CD4-positive, alpha-beta T cell treated with Interferon alpha-2 for 1 hour (primary cell): ENCODE data around the gene FXYD5.
A peak's percentile ranks its signal among the peaks of the same experiment; 100 is the strongest.

ENCODE experiments used
- DNase-seq, 2 donors: peaks; one replicate each; pipeline ENCODE4 v3.0.0-alpha.2; 2020 to 2022

Gene FXYD5, protein sequence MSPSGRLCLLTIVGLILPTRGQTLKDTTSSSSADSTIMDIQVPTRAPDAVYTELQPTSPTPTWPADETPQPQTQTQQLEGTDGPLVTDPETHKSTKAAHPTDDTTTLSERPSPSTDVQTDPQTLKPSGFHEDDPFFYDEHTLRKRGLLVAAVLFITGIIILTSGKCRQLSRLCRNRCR

DNA sequence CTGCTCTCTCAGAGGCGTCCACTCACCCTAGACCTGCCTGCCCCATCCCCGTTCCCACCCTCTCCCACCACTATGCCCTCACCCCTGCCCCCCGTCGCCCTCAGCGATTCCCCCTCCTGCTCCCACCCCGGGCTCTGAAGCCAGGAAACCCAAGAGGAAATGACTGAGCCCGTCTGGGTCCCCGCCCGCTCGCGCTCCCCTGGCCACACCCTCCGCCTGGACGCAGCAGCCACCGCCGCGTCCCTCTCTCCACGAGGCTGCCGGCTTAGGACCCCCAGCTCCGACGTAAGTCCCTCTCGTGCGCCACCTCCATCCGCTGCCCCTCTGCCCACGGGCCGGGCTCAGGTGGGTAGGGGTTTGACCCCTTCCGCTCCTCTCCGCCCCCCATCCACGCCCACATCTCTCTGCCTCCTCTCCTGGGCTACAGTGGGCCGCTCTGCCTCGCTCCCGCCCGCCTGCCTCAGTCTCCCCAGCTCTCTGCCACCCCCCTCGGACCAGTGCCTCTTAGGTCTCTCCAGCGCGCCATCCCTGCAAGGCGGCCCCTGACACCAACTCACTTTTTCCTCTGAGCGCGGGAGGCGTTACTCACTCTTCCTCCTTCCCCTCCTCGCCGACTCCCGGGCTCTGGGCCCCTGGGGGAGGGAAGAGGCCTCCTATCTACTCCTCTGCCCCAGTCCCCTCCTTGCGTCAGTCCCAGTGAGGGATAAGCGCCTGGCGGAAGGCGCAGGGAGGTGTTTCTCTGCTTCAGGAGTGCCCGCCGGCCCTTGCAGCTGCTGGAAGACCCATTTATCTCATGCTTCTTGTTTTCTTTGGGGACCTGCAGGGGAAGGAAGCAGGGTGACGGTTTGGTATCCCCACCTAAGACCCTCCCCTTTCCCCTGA lies at the start of gene FXYD5:
Gene FXYD5, plus strand, starts transcription at position 211 of the 882 bp plus-strand sequence. CDS start 816 bp downstream, outside the sequence.
- peak; percentile 52 to 67 for DNase-seq

DNA sequence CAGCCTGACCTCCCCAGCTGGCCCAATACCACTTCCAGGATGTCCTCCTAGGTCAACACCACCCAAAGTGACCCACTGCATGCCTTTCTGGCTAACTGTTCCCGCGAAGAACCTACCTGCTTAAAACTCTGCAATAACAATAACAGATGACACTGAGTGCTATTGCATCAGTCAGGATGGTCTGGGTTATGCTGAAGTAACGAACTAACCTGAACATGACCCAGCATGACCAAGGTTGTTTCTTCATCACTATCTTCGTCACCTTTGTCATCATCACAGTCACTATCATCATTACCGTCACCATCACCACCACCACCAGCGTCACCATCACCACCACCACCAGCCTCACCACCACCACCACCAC lies 49.5 kb upstream of the FXYD5 start:
- DNase-seq, result no peak

DNA sequence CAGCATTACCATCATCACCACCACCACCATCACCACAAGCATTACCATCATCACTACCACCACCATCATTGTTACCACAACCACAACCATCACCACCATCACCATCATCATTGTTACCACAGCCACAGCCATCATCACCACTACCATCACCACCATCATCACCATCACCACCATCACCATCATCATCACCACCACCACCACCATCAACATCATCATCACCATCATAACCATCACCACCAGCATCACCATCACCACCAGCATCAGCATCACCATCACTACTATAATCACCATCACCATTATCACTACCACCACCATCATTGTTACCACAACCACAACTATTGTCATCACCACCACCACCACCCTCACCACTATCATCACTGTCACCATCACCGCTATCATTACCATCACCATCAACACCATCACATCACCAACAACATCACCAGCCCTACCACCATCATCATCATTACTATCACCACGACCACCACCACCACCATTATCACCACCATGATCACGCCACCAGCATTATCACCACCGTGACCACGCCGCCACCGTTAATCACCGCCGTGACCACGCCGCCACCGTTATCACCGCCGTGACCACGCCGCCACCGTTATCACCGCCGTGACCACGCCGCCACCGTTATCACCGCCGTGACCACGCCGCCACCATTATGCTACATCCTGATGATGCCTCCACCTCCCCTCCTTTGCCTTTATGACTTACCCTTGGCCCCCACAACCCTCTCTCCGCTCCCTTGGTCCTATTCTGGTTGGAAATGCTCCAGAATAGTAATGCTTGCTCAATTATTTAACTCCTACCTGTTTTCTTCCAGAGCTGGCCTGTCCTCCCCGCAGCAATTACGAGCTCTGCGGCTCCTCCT lies 48.9 kb upstream of the FXYD5 start:
- DNase-seq, result no peak

DNA sequence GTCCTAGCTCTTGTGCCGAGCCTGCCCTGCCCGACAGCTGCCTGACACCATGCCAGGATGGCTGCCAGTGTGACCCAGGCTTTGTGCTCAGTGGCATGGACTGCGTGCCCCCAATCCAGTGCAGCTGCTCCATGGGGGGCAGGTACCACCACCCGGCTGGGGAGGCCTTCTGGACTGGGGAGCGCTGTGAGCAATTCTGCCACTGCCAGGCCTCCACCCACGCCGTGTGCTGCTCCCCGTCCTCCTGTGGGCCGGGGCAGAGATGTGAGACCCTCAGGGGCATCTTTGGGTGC lies 48.3 kb upstream of the FXYD5 start:
- DNase-seq, result no peak

DNA sequence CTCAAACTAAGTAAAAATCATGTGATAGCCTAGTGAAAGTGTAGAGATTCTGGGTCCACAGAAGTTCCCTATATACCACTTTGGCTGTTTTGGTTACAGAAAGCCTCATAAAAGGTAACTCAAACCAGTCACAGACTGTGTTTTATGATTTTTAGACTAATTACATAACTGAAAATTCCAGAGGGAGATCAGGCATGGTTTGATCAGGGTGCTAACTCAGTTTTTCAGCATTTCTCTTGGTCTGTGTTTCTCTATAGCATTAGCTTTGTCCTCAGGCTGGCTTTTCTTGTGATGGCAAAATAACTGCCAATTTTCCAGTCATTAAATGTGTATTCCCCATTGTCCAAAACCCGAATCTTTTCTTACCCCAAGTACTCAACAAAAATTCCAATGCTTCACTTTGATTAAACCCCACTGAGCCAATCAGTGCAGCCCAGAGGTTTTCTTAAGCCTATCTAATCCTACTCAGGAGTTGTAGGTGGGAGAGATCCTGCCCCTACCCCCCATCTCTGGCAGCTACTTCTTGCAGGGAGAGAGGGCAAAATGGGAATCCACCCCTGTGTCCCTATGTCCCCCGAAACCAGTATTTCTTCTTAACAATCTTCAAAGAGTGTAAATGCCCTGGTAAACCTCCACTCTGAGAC lies 47.5 kb upstream of the FXYD5 start:
- DNase-seq, result no peak

DNA sequence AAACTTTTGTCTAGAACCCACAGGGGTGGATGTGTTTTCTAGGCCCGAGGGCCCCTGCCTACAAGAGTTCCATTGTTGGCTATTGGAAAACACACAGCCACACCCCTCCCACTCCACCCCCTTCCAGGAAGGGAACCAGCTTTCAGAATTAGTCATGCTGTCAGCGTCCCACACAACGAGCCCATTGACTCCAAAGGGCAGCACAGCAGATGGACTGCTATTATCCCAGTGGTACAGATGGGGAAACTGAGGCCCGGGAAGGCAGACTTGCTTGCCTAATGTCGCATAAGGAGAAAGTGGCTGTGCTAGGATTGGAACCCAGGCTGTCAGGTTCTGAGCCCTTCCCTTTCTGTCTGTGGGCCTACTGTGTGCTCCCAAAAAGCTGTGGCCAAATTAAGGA lies 47.0 kb upstream of the FXYD5 start:
- DNase-seq, result no peak

DNA sequence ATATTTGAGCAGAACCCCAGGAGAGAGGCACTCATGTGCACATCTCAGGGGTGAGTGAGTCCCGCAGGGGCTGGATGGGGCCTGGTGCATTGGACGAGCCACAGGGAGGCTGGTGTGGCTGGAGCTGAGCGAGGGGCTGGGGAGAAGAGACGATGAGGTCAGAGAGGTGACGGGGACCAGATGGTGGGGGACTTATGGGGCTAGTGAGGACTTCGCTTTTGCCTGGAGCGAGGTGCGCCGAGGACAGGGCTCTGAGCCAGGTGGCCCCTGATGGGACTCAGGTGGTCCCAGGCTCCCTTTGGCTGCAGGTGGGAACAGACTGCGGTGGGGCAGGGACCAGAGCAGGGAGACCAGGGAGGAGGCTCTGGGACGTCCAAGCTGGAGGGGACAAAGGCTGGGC lies 45.8 kb upstream of the FXYD5 start:
- DNase-seq, result no peak

DNA sequence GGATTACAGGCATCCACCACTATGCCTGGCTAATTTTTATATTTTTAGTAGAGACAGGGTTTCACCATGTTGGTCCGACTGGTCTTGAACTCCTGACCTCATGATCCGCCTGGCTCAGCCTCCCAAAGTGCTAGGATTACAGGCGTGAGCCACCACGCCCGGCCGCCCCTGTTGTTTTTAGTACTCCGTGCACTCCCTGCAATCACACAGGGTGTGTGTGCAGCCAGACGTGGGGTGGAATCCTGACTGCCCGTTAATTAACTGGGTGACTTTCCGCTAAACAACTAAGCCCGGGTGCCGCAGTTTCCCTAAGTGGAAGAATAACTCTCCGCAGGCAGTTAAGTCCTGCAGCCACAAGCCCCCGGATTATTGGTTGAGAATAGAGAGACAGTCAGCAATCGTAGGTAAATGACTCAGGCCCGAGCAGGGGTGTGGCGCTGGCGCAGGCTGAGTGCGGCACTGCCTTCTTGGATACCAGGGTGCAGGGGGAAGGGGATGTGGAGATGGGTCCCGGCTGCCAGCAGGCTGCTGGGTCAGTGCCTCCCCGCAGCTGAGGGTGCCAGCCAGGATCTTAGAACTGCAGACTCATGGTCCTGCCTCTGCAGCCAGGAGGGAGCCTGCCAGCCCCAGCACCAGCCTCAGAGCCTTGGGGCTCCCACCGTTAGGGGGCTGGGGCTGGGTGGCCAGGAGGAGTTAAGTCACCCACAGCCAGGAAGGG lies 45.0 kb upstream of the FXYD5 start:
- no peak for DNase-seq

DNA sequence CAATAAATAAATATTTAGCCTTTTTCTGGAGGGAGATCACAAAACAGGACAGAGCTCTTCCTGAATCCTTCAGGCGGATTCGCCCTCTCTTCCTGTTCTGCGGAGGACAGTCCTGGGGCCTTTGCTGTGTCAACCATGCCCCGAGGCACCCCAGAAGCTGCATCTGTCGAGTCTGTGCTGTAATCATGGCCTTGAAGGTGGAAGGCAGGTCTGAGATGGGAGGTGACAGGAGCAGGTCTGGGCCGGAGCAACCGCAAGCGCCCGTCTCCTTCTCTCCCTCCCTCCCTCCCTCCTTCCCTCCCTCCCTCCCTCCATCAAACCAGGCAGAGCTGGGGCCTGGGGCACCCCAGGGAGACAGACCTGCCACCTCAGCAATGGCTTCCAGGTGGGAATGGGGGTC lies 43.6 kb upstream of the FXYD5 start:
- DNase-seq, result no peak

DNA sequence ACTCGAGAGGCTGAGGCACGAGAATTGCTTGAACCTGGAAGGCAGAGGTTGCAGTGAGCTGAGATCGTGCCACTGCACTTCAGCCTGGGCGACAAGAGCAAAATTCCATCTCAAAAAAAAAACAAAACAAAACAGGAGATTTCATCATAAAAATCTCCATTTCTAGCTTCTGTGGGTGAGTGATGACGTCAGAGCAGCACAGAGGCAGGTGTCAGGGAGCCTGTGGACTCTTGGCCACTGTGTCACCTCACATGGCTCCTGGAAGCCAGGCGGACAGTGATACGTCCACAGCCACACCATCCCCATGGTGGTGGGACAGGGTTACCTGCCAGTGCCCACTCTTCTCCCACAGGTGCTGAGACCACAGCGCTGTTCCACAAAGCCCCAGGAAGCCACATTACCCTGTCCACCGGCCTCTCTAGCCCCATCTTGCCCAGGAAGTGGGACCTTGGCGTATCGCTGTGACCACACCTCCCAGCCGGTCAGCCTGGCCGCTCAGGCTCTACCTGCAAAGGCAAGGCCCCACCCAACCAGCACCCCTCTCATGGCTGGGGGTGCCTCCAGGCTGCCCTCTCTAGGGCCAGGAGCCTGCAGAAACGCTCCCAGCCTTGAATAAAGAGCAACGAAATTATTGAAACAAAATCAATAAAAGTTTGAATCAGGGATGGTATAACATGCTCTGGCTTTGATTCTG lies 41.4 kb upstream of the FXYD5 start:
- no peak for DNase-seq

DNA sequence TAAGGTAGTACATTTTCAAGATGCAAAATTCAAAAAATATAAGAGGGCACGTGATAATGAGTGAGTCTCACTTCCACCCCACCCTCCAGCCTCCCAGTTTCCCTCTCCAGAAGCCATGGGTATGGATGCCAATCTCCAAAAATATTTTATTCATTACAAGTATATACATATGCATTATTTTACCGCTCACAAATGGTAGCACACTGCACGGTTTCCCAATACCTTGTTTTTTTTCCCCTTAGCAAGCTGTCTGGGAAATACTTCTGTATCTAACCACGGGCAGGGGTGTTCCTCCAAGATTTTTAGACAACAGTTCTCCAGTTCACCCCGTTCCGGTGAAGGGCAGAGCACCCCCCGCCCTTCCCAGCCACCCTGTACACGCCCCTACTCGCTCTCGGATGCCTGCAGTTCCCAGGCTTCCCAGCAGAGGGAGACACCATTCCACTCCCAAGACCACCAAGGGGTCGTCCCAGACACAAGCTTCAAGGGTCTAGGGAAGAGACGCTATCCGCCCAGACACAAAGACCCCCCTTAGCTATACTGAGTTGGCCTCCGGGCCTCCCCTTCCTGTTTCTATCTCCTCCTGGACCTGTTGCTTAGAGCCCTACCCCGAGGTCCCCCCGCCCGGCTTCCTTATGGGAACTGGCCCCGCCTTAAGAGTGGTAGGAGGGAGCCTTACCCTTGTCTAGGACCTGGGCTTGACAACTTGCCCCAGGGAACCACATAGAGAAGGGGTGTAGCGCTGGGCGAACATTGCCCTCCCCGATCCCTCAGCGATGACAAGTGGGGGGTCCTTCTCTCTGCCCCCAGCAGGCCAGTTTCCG lies 40.0 kb upstream of the FXYD5 start:
- peak; percentile 58 to 73 for DNase-seq

DNA sequence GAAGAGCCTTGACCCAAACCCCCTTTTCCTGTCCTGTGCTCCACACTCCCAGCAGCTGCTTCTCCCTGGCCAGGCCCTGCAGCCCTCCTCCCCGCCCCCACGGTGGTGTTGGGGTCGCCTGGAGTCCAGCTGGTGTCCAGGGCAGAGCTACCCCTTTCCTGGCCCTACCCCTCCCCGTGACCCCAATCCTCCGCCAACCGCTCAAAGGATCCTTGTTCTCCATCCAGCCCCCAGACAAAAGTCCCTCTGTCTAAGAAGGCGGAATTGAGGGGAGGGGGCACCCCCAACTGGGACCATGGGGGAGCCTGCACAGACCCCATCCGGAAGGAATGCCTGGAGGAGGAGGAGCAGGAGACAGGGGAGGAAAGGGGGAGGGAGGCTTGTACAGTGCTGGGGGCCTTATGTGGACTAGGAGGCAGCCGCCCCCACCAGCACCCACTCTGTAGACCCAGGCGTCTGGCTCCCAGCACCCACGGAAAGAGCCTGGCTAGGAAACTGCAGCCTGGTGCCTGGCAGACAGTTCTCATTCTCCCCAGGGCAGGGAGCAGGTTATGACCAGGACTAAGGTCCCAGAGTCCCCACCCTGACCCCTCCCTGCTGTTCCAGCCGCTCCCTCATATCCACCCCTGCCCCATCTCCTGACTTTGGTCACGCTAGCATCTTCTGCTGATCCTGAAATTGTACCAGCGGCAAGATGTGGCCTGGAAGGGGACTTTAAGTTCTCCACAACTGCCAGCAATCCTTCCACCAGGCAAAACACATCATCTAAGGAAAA lies 39.2 kb upstream of the FXYD5 start, which contains the start of gene FXYD3:
Gene FXYD3, plus strand, starts transcription at position 647 of the 775 bp plus-strand sequence. CDS start 3,554 bp downstream, outside the sequence.
- no peak for DNase-seq

DNA sequence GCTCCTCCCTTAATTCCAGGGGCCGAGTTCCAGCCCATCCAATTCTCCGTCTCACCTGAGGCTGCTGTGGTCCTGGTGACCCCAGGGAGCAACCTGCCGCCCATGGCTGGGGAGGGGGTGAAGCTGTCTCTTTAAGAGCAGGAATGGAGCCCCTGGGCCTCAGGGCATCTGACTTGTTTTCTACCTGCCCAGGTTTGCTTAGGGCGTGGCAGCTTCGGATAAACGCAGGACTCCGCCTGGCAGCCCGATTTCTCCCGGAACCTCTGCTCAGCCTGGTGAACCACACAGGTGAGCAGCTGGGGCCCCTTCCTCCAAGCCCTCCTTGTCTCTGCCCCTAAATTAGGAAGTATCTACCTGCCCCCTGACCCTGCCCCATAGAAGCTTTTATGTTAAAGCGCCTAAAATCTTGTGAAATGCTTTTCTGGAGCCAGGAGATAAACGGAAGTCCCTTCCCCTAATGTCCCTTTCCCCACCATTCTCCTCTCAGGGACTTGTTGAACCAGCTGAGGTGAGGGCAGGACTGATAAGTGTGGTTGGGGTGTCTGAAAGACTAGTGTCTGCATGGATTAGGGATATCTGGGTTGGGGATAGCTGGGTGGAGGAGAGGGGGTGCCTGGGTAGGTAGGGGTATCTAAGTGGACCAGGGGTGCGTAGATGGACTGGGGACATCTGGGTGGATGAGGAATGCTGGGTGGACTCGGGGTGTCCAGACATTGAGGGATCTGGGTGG lies 38.3 kb upstream of the FXYD5 start:
- DNase-seq, result no peak

DNA sequence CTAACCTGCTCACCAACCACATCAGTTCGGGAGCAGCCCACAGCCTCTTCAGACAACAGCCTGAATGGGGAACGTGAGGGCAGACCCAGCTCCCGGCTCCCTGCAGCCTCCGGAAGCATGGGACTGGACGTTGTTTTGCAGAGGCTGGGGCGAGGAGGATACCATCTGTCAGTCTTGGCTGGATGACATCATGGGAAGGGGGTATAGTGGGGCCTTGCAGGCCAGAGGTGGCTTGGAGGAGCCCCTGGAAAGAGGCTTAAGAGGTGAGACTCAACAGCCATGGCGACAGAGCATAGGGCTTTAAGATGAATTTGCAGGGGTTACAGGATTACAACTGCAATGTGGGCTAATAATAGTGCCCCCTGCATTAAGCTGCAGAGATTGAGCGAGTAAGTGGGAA lies 37.4 kb upstream of the FXYD5 start:
- DNase-seq, result no peak

DNA sequence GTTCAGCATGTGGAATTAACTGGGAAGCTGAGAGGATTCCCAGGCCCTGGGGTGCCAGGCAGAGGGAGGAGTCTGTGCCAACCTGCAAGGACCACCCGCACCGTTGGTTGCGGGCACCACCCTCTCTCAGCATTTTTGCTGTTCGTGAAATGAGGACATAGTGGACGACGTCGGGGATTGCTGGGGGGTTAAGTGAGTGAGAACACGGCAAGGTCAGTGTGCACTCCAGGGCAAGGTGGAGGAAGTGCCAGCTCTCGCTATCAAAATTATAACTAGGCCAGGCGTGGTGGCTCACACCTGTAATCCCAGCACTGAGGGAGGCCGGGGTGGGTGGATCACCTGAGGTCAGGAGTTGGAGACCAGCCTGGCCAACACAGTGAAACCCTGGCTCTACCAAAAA lies 36.7 kb upstream of the FXYD5 start:
- DNase-seq, result no peak

DNA sequence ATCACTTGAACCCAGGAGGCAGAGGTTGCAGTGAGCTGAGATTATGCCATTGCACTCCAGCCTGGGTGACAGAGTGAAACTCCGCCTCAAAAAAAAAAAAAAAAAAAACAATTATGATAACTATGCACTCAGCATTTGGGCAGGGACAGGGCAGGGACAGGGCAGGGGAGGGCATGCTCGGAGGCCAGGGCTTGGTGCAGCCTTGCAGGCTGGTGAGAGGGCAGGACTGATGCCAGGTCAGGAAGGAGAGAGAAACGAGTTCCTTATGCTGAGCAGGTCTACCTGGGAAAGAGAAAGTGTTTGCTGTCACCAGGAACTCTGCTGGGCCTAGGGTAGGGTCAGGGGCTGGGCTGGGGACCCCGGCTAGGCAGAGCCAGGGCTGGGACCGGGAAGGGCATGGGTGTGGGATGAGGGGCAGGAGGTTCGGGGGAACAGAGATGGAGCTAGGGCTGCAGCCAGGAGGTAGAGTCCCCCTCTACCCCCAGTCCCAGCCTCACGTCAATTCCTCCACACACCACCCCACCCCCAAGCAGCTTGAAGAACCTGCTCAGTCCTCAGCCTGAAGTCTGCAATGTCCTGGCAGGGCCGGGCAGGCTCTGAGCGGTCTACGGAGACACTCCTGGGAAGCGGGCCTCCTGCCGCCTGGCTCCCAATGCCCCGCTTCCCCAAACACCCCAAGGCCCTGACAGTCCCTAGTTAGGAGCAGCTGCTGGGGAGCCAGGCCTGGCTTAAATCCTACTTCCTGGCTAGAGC lies 36.1 kb upstream of the FXYD5 start:
- no peak for DNase-seq

DNA sequence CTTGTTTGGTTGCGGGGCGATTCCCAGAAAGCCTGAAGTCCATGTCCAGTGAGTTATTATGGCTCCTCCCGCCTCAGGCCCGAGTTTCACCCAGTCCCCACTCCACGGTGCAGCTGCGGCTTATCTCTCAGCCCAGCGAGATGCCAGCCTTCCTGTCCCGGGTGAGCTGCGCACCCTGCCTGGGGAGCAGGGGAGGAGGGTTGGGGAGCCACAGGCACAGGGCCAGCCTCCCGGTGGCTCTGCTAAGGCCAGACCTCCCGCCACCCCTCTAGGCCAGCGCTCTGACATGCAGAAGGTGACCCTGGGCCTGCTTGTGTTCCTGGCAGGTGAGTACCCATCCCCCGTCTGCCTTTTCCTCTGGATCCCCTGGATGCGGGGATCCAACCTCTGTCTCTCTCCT lies 35.4 kb upstream of the FXYD5 start:
- DNase-seq, result no peak

DNA sequence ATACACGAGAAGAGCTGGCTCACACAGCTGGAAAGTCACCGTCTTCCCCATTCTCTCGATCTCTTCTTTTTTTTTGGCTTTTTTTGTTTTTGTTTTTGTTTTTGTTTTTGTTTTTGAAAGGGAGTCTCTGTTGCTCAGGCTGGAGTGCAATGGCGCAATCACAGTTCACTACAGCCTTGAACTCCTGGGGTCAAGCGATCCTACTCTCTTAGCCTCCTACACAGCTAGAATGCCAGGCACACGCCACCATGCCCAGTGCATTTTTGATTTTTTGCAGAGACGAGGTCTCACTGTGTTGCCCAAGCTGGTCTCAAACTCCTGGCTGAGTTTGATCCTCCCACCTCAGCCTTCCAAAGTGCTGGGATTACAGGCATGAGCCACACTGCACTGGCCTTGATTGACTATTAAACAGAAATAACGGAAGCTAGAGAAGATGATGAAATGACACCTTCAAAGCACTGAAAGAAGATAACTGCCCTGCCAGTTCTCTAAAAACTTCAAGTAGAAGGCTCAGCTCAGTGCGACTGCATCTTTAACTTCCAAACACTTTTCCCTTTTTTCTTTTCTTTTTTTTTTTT lies 34.9 kb upstream of the FXYD5 start:
- DNase-seq, result no peak
